Naive thymus-derived CD4-positive, alpha-beta T cell (primary cell): ENCODE data around the gene ENOX1. TPM values are rescaled to one million over a fixed set of nuclear protein-coding genes. Genes with fewer than 3 reads are reported as not detected.

Experiments used
- ATAC-seq: fragments of 150-1000 bp; cut with Tn5 transposase; 2 replicates; pipeline ENCODE4 v1.10.0; 2021; ENCODE audit warnings: mild to moderate bottlenecking, moderate library complexity
- CTCF ChIA-PET: fragments of 350-600 bp; sonication (Branson Sonifier 250); formaldehyde crosslinking; loops from one replicate; lab custom pipeline; 2021; ENCODE audit warnings: antibody characterized with exemption; lab: Charles Lee
- POLR2A ChIA-PET: fragments of 350-600 bp; sonication (Branson Sonifier 250); formaldehyde crosslinking; loops from one replicate; lab custom pipeline; 2021; ENCODE audit warnings: antibody characterized with exemption, inconsistent platforms; lab: Charles Lee
- DNase-seq, 9 donors: peaks; one replicate each; pipeline versions ENCODE4 v3.0.0 to v3.0.0-alpha.2; 2020 to 2022; ENCODE audit warnings: mixed read lengths in 1 of 9
- H3K27ac ChIP-seq: one replicate; pipeline ENCODE4 v1.7.0; 2013; ENCODE audit warnings: mild to moderate bottlenecking, low read depth, low read length, moderate library complexity
- H3K27me3 ChIP-seq, 2 donors: one replicate each; pipeline ENCODE4 v1.7.0; 2013; ENCODE audit warnings: low read length in 2 of 2, mild to moderate bottlenecking in 2 of 2, moderate library complexity in 2 of 2; ENCODE audit not compliant: control insufficient read depth in 2 of 2, insufficient read depth in 2 of 2
- H3K36me3 ChIP-seq, 3 experiments: 1 replicate in 2 of 3; 2 replicates in 1 of 3; pipeline ENCODE4 v1.7.0; 2013; ENCODE audit warnings: low read length in 3 of 3, mild to moderate bottlenecking in 3 of 3, moderate library complexity in 1 of 3; ENCODE audit not compliant: insufficient read depth in 3 of 3, control insufficient read depth in 2 of 3
- H3K4me1 ChIP-seq, 2 donors: one replicate each; pipeline ENCODE4 v1.7.0; 2013; ENCODE audit warnings: low read length in 2 of 2, mild to moderate bottlenecking in 2 of 2, moderate library complexity in 1 of 2; ENCODE audit not compliant: control insufficient read depth in 2 of 2, insufficient read depth in 2 of 2
- H3K4me3 ChIP-seq: 2 replicates; pipeline ENCODE4 v1.7.0; 2013; ENCODE audit warnings: mild to moderate bottlenecking, low read length
- H3K9me3 ChIP-seq, 3 experiments: 1 replicate in 2 of 3; 2 replicates in 1 of 3; pipeline ENCODE4 v1.7.0; 2013; ENCODE audit warnings: low read length in 3 of 3; ENCODE audit not compliant: control insufficient read depth in 2 of 3
- H3K27ac Mint-ChIP-seq, 9 donors: one replicate each; pipeline ENCODE4 v1.8.0; 2020 to 2022; ENCODE audit warnings: mixed read lengths in 9 of 9, mild to moderate bottlenecking in 8 of 9, moderate library complexity in 5 of 9, inconsistent platforms in 2 of 9
- H3K27me3 Mint-ChIP-seq, 5 donors: one replicate each; pipeline ENCODE4 v1.8.0; 2021 to 2022; ENCODE audit warnings: mixed read lengths in 5 of 5, mild to moderate bottlenecking in 1 of 5
- H3K36me3 Mint-ChIP-seq, 5 donors: one replicate each; pipeline ENCODE4 v1.8.0; 2020 to 2022; ENCODE audit warnings: mixed read lengths in 5 of 5, mild to moderate bottlenecking in 3 of 5, inconsistent platforms in 1 of 5
- H3K4me1 Mint-ChIP-seq, 7 donors: one replicate each; pipeline ENCODE4 v1.8.0; 2020 to 2022; ENCODE audit warnings: mixed read lengths in 7 of 7, mild to moderate bottlenecking in 3 of 7, inconsistent platforms in 1 of 7
- H3K4me3 Mint-ChIP-seq, 10 donors: one replicate each; pipeline ENCODE4 v1.8.0; 2020 to 2022; ENCODE audit warnings: mild to moderate bottlenecking in 10 of 10, mixed read lengths in 10 of 10, moderate library complexity in 6 of 10, inconsistent platforms in 2 of 10
- H3K9me3 Mint-ChIP-seq, 11 donors: one replicate each; pipeline ENCODE4 v1.8.0; 2020 to 2022; ENCODE audit warnings: mixed read lengths in 11 of 11, mild to moderate bottlenecking in 4 of 11, inconsistent platforms in 1 of 11, moderate library complexity in 1 of 11
- intact Hi-C, 2 donors: fragments of 100-400 bp; cut with micrococcal nuclease; formaldehyde crosslinking; loops; one replicate each; pipeline ENCODE4 v1.15.1; 2023
- polyA plus RNA-seq, 2 donors: library from polyadenylated mRNA; unstranded; fragments of 300-500 nt; fragmentation: Illumina TruSeq; gene quantifications; one replicate each; pipeline ENCODE4 v1.2.3, GENCODE V29; 2021
- total RNA-seq, 6 experiments: library from RNA in 5 of 6; stranded (reverse) in 5 of 6; gene quantifications; 1 replicate in 5 of 6; 2 replicates in 1 of 6; pipeline ENCODE4 v1.2.3 and lab custom pipeline; 2021 to 2026

The ENOX1 gene
- total and polyA plus RNA-seq, 7 experiments from 2014 or later = 0.17 TPM; not detected in 6

GRCh38 chr13:43266936-43267615 is 519.7 kb downstream of the ENOX1 start:
- ATAC-seq = no peak
- no peaks in the 10 kb centered on the region for H3K9me3 Mint-ChIP-seq
- H3K27ac ChIP-seq = no peak overlapping the region
- H3K4me3 ChIP-seq = no peak overlapping the region
- no peaks in the 10 kb centered on the region for H3K4me1 Mint-ChIP-seq
- ChIA-PET CTCF (no interaction called here), POLR2A (no interaction called here)
- intact Hi-C loops = no loop called here
- DNase-seq = no peak
- H3K9me3 ChIP-seq = no peaks in the 10 kb centered on the region
- no peak overlapping the region for H3K4me3 Mint-ChIP-seq
- H3K27me3 ChIP-seq = no peaks in the 10 kb centered on the region
- no peaks in the 10 kb centered on the region for H3K36me3 ChIP-seq
- H3K4me1 ChIP-seq = no peaks in the 10 kb centered on the region
- H3K27me3 Mint-ChIP-seq = peaks cover 0 to 16% (median 9%) of the 10 kb centered on the region in 5 donors
- no peak overlapping the region for H3K27ac Mint-ChIP-seq
- no peaks in the 10 kb centered on the region for H3K36me3 Mint-ChIP-seq

GRCh38 chr13:43265028-43265427 is 521.7 kb downstream of the ENOX1 start:
- DNase-seq (no peak), ATAC-seq (no peak)
- H3K9me3 ChIP-seq = no peaks in the 10 kb centered on the region
- ChIA-PET POLR2A (no interaction called here), CTCF (no interaction called here)
- H3K36me3 Mint-ChIP-seq = peaks cover 0 to 3% (median 0%) of the 10 kb centered on the region in 5 donors
- H3K27me3 Mint-ChIP-seq = peaks cover 0 to 9% (median 5%) of the 10 kb centered on the region in 5 donors
- no peak overlapping the region for H3K4me3 Mint-ChIP-seq
- no peaks in the 10 kb centered on the region for H3K4me1 Mint-ChIP-seq
- intact Hi-C loops = no loop called here
- no peak overlapping the region for H3K27ac Mint-ChIP-seq
- H3K27me3 ChIP-seq = no peaks in the 10 kb centered on the region
- peaks cover 0 to 2% (median 0%) of the 10 kb centered on the region in 11 donors for H3K9me3 Mint-ChIP-seq
- no peak overlapping the region for H3K4me3 ChIP-seq
- no peaks in the 10 kb centered on the region for H3K4me1 ChIP-seq
- no peak overlapping the region for H3K27ac ChIP-seq
- H3K36me3 ChIP-seq = no peaks in the 10 kb centered on the region

- Histone ChIP-seq H3K27me3 (no peaks in the 10 kb centered on the region), H3K9me3 (no peaks in the 10 kb centered on the region), H3K4me1 (no peaks in the 10 kb centered on the region), H3K4me3 (no peak overlapping the region), H3K36me3 (no peaks in the 10 kb centered on the region), H3K27ac (no peak overlapping the region)
- no peaks in the 10 kb centered on the region for H3K4me1 Mint-ChIP-seq
- DNase-seq (no peak), ATAC-seq (no peak)
- ChIA-PET POLR2A (no interaction called here), CTCF (no interaction called here)
- intact Hi-C loops = no loop called here
- no peak overlapping the region for H3K27ac Mint-ChIP-seq
- peaks cover 0 to 3% (median 0%) of the 10 kb centered on the region in 5 donors for H3K36me3 Mint-ChIP-seq
- no peak overlapping the region for H3K4me3 Mint-ChIP-seq
- H3K9me3 Mint-ChIP-seq = peaks cover 0 to 2% (median 0%) of the 10 kb centered on the region in 11 donors
- peaks cover 0 to 9% (median 5%) of the 10 kb centered on the region in 5 donors for H3K27me3 Mint-ChIP-seq
These were observed 522.3 kb downstream of the ENOX1 start for GRCh38 chr13:43264458-43264857.

- peaks cover 0 to 9% (median 6%) of the 10 kb centered on the region in 5 donors for H3K27me3 Mint-ChIP-seq
- Histone ChIP-seq H3K27ac (no peak overlapping the region), H3K27me3 (no peaks in the 10 kb centered on the region), H3K4me1 (no peaks in the 10 kb centered on the region), H3K9me3 (no peaks in the 10 kb centered on the region), H3K36me3 (no peaks in the 10 kb centered on the region), H3K4me3 (no peak overlapping the region)
- no peak for ATAC-seq
- DNase-seq = no peak
- H3K27ac Mint-ChIP-seq = no peak overlapping the region
- H3K4me3 Mint-ChIP-seq = no peak overlapping the region
- intact Hi-C loops = no loop called here
- peaks cover 0 to 2% (median 0%) of the 10 kb centered on the region in 11 donors for H3K9me3 Mint-ChIP-seq
- POLR2A ChIA-PET = no interaction called here
- no peaks in the 10 kb centered on the region for H3K4me1 Mint-ChIP-seq
- peaks cover 0 to 3% (median 0%) of the 10 kb centered on the region in 5 donors for H3K36me3 Mint-ChIP-seq
- CTCF ChIA-PET = no interaction called here
These were observed 523.7 kb downstream of the ENOX1 start for GRCh38 chr13:43263047-43263446.

- H3K27me3 Mint-ChIP-seq = peaks cover 0 to 11% (median 8%) of the 10 kb centered on the region in 5 donors
These were observed 525.8 kb downstream of the ENOX1 start for GRCh38 chr13:43260999-43261398.

GRCh38 chr13:43258771-43259170 is 528.0 kb downstream of the ENOX1 start:
- Histone ChIP-seq H3K4me3 (no peak overlapping the region), H3K4me1 (no peaks in the 10 kb centered on the region), H3K9me3 (no peaks in the 10 kb centered on the region), H3K27ac (no peak overlapping the region), H3K36me3 (no peaks in the 10 kb centered on the region), H3K27me3 (no peaks in the 10 kb centered on the region)
- ATAC-seq = no peak
- peaks cover 7 to 21% (median 17%) of the 10 kb centered on the region in 5 donors for H3K27me3 Mint-ChIP-seq
- no peak overlapping the region for H3K27ac Mint-ChIP-seq
- H3K4me3 Mint-ChIP-seq = no peak overlapping the region
- no peak for DNase-seq
- H3K36me3 Mint-ChIP-seq = peaks cover 0 to 3% (median 0%) of the 10 kb centered on the region in 5 donors
- POLR2A ChIA-PET = interaction anchor here (0.6 kb wide), 1 partner anchor 415 kb away, joined by 5 read pairs; no protein-coding TSS in a partner anchor
- intact Hi-C loops = no loop called here
- CTCF ChIA-PET = no interaction called here
- H3K4me1 Mint-ChIP-seq = no peaks in the 10 kb centered on the region
- peaks cover 0 to 2% (median 0%) of the 10 kb centered on the region in 11 donors for H3K9me3 Mint-ChIP-seq

More at GRCh38 chr13:43260999-43261398, 525.8 kb downstream of the ENOX1 start:
- Histone ChIP-seq H3K36me3 (no peaks in the 10 kb centered on the region), H3K27me3 (no peaks in the 10 kb centered on the region), H3K4me3 (no peak overlapping the region), H3K9me3 (no peaks in the 10 kb centered on the region), H3K27ac (no peak overlapping the region), H3K4me1 (no peaks in the 10 kb centered on the region)
- DNase-seq (no peak), ATAC-seq (no peak)
- Mint-ChIP-seq H3K27ac (no peak overlapping the region), H3K4me3 (no peak overlapping the region), H3K9me3 (peaks cover 0 to 2% (median 0%) of the 10 kb centered on the region in 11 donors), H3K36me3 (peaks cover 0 to 3% (median 0%) of the 10 kb centered on the region in 5 donors), H3K4me1 (no peaks in the 10 kb centered on the region)
- intact Hi-C loops = no loop called here
- CTCF ChIA-PET = interaction anchor here (0.5 kb wide), 1 partner anchor 281 kb away, joined by 5 read pairs; no protein-coding TSS in a partner anchor
- POLR2A ChIA-PET = no interaction called here

GRCh38 chr13:43257765-43258164 is 529.0 kb downstream of the ENOX1 start:
- ATAC-seq = no peak
- Mint-ChIP-seq H3K36me3 (peaks cover 0 to 3% (median 0%) of the 10 kb centered on the region in 5 donors), H3K4me3 (no peak overlapping the region), H3K27me3 (peaks cover 12 to 23% (median 18%) of the 10 kb centered on the region in 5 donors), H3K27ac (no peak overlapping the region), H3K9me3 (peaks cover 0 to 2% (median 0%) of the 10 kb centered on the region in 11 donors), H3K4me1 (no peaks in the 10 kb centered on the region)
- Histone ChIP-seq H3K36me3 (no peaks in the 10 kb centered on the region), H3K27ac (no peak overlapping the region), H3K4me1 (no peaks in the 10 kb centered on the region), H3K9me3 (no peaks in the 10 kb centered on the region), H3K4me3 (no peak overlapping the region), H3K27me3 (no peaks in the 10 kb centered on the region)
- DNase-seq = no peak
- POLR2A ChIA-PET = no interaction called here
- intact Hi-C loops = no loop called here
- CTCF ChIA-PET = no interaction called here
